CD4-positive, alpha-beta T cell treated with Interleukin-2 at 100 ng/mL for 4 hours (primary cell): ENCODE measurements around the gene VSTM2B.
"Not testable (repeated sequence)": the region's sequence is repeated elsewhere in the genome, so short reads cannot be mapped to it uniquely, and the experiment has no call there.

Source experiments
- DNase-seq: peaks from one replicate; pipeline ENCODE4 v3.0.0-alpha.2; 2020; ENCODE audit warnings: low spot score

VSTM2B gene

GRCh38 chr19:29547361-29547960 is 21.7 kb downstream of the VSTM2B start:
- DNase-seq = no peak

- no peak for DNase-seq
These were observed 22.2 kb downstream of the VSTM2B start for GRCh38 chr19:29547981-29548380.

GRCh38 chr19:29548483-29549085 is 22.8 kb downstream of the VSTM2B start:
- no peak for DNase-seq

- DNase-seq = no peak
These were observed 23.6 kb downstream of the VSTM2B start for GRCh38 chr19:29549105-29550070.

GRCh38 chr19:29550896-29551295 is 25.1 kb downstream of the VSTM2B start:
- DNase-seq = no peak

- no peak for DNase-seq
These were observed 26.0 kb downstream of the VSTM2B start for GRCh38 chr19:29551774-29552173.

GRCh38 chr19:29552454-29553280 is 26.9 kb downstream of the VSTM2B start:
- DNase-seq = no peak

GRCh38 chr19:29554149-29554548 is 28.4 kb downstream of the VSTM2B start:
- DNase-seq = no peak

GRCh38 chr19:29559110-29559509 is 33.3 kb downstream of the VSTM2B start:
- DNase-seq = not testable (repeated sequence)

GRCh38 chr19:29559743-29560142 is 33.9 kb downstream of the VSTM2B start:
- no peak for DNase-seq

- no peak for DNase-seq
These were observed 34.7 kb downstream of the VSTM2B start for GRCh38 chr19:29560313-29561075.

- DNase-seq = no peak
These were observed 35.8 kb downstream of the VSTM2B start for GRCh38 chr19:29561601-29562000.

- no peak for DNase-seq
These were observed 36.8 kb downstream of the VSTM2B start for GRCh38 chr19:29562299-29563297.

GRCh38 chr19:29563486-29564101 is 37.8 kb downstream of the VSTM2B start:
- DNase-seq = no peak

GRCh38 chr19:29564574-29565005 is 38.8 kb downstream of the VSTM2B start:
- DNase-seq = no peak

GRCh38 chr19:29565171-29565570 is 39.4 kb downstream of the VSTM2B start:
- DNase-seq = no peak

- no peak for DNase-seq
These were observed 40.8 kb downstream of the VSTM2B start for GRCh38 chr19:29566496-29567054.

- DNase-seq = no peak
These were observed 41.6 kb downstream of the VSTM2B start for GRCh38 chr19:29567366-29567915.
